ENCODE data around the gene PLXDC1.

The PLXDC1 gene

DNA sequence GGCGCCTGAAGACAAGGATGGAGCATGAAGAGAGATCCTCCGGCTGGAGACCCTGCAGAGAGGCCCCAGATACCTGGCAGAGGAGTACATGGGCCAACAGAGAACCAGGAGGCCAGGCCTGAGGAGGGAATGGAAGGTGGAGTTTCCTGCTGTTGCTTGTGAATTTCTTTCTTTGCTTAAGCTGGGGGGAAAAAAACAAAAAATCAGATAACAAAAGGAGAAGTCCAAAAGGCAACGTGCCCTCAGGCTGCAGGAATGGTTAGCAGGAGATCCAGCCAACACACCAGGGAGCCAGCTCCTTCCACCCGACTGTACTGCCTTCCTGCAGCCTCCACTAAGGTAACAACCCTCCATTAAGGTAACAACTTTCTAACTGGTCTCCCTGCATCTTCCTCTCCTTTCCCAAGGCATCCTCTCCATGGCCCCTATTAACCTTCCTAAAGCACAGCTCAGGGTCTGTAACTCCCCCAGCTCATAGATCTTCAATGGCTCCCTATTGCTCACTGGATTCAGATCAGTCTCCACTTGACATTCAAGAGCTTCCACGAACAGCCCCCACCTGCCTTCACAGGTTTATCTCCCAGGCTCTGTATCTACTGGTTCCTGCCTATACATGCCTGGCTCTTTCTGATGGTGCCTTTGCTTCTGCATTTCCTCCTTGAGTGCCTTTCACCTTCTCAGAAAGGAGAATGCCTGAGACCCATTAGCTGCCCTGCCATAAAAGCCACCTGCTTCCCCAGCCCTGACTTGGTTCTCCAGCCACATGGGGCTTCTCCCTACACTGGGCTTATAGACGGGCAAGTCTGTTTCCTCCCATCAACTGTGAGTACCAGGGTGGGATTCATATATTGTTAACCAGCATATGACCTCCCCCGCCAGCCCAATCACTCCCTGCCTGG lies 15.2 kb upstream of the PLXDC1 start:
- TF ChIP-seq CREB1 (IDR thresholded peaks at IDR 0.05; ENCODE audit: low read depth) = no peak
- no peak for TF ChIP-seq EGR1 (IDR thresholded peaks at IDR 0.05)
- no peak for TF ChIP-seq TAF1 (IDR thresholded peaks at IDR 0.05; ENCODE audit: low read depth)
- TF ChIP-seq TEAD4 (IDR thresholded peaks at IDR 0.05) = no peak
- no peak for TF ChIP-seq EP300 (IDR thresholded peaks at IDR 0.05; ENCODE audit: borderline replicate concordance)
- no peak for TF ChIP-seq FOXM1 (IDR thresholded peaks at IDR 0.05; ENCODE audit: borderline replicate concordance, low read depth)
- no peak for TF ChIP-seq ZBTB7A (IDR thresholded peaks at IDR 0.05; ENCODE audit: low read depth)
- TF ChIP-seq, protein P1, sequence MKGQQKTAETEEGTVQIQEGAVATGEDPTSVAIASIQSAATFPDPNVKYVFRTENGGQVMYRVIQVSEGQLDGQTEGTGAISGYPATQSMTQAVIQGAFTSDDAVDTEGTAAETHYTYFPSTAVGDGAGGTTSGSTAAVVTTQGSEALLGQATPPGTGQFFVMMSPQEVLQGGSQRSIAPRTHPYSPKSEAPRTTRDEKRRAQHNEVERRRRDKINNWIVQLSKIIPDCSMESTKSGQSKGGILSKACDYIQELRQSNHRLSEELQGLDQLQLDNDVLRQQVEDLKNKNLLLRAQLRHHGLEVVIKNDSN (IDR thresholded peaks at IDR 0.05) = no peak
- no peak for TF ChIP-seq RAD21 (IDR thresholded peaks at IDR 0.05; ENCODE audit: low read depth)
- TF ChIP-seq, protein P2, sequence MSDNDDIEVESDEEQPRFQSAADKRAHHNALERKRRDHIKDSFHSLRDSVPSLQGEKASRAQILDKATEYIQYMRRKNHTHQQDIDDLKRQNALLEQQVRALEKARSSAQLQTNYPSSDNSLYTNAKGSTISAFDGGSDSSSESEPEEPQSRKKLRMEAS (IDR thresholded peaks at IDR 0.05) = no peak
- TF ChIP-seq, protein P3, sequence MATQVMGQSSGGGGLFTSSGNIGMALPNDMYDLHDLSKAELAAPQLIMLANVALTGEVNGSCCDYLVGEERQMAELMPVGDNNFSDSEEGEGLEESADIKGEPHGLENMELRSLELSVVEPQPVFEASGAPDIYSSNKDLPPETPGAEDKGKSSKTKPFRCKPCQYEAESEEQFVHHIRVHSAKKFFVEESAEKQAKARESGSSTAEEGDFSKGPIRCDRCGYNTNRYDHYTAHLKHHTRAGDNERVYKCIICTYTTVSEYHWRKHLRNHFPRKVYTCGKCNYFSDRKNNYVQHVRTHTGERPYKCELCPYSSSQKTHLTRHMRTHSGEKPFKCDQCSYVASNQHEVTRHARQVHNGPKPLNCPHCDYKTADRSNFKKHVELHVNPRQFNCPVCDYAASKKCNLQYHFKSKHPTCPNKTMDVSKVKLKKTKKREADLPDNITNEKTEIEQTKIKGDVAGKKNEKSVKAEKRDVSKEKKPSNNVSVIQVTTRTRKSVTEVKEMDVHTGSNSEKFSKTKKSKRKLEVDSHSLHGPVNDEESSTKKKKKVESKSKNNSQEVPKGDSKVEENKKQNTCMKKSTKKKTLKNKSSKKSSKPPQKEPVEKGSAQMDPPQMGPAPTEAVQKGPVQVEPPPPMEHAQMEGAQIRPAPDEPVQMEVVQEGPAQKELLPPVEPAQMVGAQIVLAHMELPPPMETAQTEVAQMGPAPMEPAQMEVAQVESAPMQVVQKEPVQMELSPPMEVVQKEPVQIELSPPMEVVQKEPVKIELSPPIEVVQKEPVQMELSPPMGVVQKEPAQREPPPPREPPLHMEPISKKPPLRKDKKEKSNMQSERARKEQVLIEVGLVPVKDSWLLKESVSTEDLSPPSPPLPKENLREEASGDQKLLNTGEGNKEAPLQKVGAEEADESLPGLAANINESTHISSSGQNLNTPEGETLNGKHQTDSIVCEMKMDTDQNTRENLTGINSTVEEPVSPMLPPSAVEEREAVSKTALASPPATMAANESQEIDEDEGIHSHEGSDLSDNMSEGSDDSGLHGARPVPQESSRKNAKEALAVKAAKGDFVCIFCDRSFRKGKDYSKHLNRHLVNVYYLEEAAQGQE (IDR thresholded peaks at IDR 0.05; ENCODE audit: low read depth) = no peak
- no peak for TF ChIP-seq NFIC (IDR thresholded peaks at IDR 0.05)
- no peak for TF ChIP-seq CEBPB (IDR thresholded peaks at IDR 0.05)
- TF ChIP-seq TCF12 (IDR thresholded peaks at IDR 0.05; ENCODE audit: low read depth) = no peak
- no peak for TF ChIP-seq YY1 (IDR thresholded peaks at IDR 0.05; ENCODE audit: low read depth)

DNA sequence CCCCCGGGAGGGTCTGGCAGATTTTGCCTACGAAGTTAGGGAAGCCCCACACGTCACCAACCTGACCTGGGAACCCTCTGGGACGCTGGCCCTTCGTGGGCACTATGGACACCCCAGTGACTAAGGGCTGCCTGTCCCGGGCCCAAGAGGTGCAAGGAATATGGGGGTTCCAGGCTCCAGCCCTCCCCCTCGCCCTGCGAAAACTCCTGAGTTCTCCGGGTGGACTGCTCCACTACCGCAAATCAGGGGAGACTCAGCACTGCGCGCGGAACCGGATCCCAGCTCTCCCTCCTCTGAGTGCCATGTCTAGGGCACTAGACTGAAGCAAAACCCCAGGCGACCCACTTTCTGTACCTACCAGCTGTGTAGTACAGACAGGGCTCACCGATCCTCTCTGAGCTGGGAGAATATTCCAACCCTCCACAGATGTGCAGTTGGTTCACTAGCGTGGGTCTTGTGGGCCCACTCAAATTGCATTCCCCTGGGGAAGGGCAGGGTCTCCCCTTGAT lies 14.5 kb upstream of the PLXDC1 start, which contains the start of gene ARL5C:
Gene ARL5C, minus strand, starts transcription at position 321 of the 509 bp plus-strand sequence. CDS start 401 bp downstream, outside the sequence.
- TF ChIP-seq CREB1 (IDR thresholded peaks at IDR 0.05; ENCODE audit: low read depth) (no peak), NFIC (IDR thresholded peaks at IDR 0.05) (no peak), CEBPB (IDR thresholded peaks at IDR 0.05) (no peak), YY1 (IDR thresholded peaks at IDR 0.05; ENCODE audit: low read depth) (no peak), EGR1 (IDR thresholded peaks at IDR 0.05) (no peak), FOXM1 (IDR thresholded peaks at IDR 0.05; ENCODE audit: borderline replicate concordance, low read depth) (no peak), EP300 (IDR thresholded peaks at IDR 0.05; ENCODE audit: borderline replicate concordance) (no peak), ZBTB7A (IDR thresholded peaks at IDR 0.05; ENCODE audit: low read depth) (no peak), TEAD4 (IDR thresholded peaks at IDR 0.05) (no peak), TCF12 (IDR thresholded peaks at IDR 0.05; ENCODE audit: low read depth) (no peak)
- TF ChIP-seq, protein P1 (IDR thresholded peaks at IDR 0.05) = no peak
- TF ChIP-seq, protein P2 (IDR thresholded peaks at IDR 0.05) = no peak
- TF ChIP-seq, protein P3 (IDR thresholded peaks at IDR 0.05; ENCODE audit: low read depth) = no peak

DNA sequence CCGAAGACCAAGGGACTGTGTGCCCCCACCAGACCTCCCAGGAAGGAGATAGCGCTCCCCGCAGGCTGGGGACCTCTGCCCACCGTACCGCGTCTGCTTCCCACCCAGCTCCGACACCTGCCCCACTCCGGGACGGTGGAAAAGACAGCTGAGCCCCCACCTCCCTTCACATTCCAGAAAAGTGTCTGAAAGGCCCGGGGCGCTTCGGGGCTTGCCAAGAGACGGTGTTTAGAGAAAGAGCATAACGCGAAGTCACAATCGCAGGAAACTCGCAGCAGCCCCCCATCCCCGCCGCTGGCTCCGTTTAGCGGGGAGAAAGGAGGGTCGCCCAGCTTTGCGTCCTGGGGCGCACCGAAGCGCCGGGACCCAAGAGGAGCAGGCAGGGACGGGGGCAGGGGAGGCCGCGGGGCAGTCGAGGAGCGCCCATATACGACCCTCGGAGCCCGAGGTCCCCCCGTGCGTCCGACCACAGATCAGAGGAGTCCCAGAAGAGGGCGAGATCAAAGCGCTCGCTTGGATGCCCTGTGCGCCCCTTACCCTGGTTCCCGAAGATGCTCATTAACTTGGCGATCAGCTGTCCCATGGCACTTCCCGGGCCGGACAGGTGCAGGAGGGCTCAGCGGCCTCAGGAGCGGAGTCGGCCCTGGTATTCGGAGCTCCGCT lies 13.9 kb upstream of the PLXDC1 start:
- TF ChIP-seq YY1 (IDR thresholded peaks at IDR 0.05; ENCODE audit: low read depth) (no peak), CREB1 (IDR thresholded peaks at IDR 0.05; ENCODE audit: low read depth) (no peak)

DNA sequence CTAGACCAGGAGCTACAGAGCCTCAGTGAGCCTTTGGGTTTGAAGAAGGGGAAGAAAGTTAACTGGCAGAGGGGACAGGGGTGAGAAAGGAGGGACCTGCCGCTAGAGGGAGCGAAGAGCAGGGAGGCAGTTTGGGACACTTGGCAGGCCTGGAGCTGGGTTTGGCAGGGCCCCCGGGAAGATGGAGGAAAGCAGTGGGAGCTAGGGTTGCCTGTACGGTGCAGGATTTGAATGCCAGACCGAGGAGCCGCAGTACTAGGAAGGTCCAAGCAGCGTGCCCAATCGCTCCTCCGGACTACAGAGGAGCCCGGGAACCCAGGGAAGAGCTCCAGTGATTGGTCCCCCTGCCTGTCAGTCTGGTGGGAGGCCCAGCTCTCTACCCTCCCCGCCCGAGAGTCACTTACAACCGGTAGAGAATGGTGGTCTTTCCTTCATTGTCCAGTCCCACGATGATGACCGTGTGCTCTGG lies 13.3 kb upstream of the PLXDC1 start:
- TF ChIP-seq NFIC (IDR thresholded peaks at IDR 0.05) = peak; percentile 26; the same call in 1 of the 2 replicates
- peak; percentile 66 for TF ChIP-seq RAD21 (IDR thresholded peaks at IDR 0.05; ENCODE audit: low read depth)
- TF ChIP-seq FOXM1 (IDR thresholded peaks at IDR 0.05; ENCODE audit: borderline replicate concordance, low read depth) = no peak

DNA sequence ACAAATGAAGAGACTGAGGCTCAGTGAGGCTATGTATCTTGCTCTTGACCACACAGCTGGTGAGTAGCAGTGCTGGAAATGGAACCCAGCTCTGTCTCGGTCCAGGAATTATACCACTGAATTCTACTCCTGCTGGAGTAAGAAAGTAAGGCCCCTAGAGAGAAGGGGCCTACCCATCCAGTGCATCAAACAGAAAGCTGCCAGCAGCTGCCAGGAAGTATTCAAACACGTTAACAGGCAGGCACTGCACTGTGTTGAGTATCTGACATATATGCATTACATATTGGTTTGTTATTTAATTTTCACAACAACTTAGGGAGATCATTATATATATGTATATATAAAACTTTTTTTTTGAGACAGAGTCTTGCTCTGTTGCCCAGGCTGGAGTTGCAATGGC lies 10.5 kb upstream of the PLXDC1 start:
- TF ChIP-seq TAF1 (IDR thresholded peaks at IDR 0.05; ENCODE audit: low read depth) (no peak), EGR1 (IDR thresholded peaks at IDR 0.05) (no peak), TEAD4 (IDR thresholded peaks at IDR 0.05) (no peak), ZBTB7A (IDR thresholded peaks at IDR 0.05; ENCODE audit: low read depth) (no peak), NFIC (IDR thresholded peaks at IDR 0.05) (no peak), FOXM1 (IDR thresholded peaks at IDR 0.05; ENCODE audit: borderline replicate concordance, low read depth) (no peak), TCF12 (IDR thresholded peaks at IDR 0.05; ENCODE audit: low read depth) (no peak), CREB1 (IDR thresholded peaks at IDR 0.05; ENCODE audit: low read depth) (no peak), RAD21 (IDR thresholded peaks at IDR 0.05; ENCODE audit: low read depth) (no peak), YY1 (IDR thresholded peaks at IDR 0.05; ENCODE audit: low read depth) (no peak), CEBPB (IDR thresholded peaks at IDR 0.05) (no peak), EP300 (IDR thresholded peaks at IDR 0.05; ENCODE audit: borderline replicate concordance) (no peak)
- TF ChIP-seq, protein P3 (IDR thresholded peaks at IDR 0.05; ENCODE audit: low read depth) = no peak
- TF ChIP-seq, protein P2 (IDR thresholded peaks at IDR 0.05) = no peak
- TF ChIP-seq, protein P1 (IDR thresholded peaks at IDR 0.05) = no peak
